ENCODE results near the gene CEP126. TPM values are rescaled to one million over a fixed set of nuclear protein-coding genes. Genes with fewer than 3 reads are reported as not detected.
"Not testable (repeated sequence)": the region's sequence is repeated elsewhere in the genome, so short reads cannot be mapped to it uniquely, and the experiment has no call there.

The CEP126 gene
- polyA plus RNA-seq, 4 donors = 0.45 to 8.3 (median 0.85) TPM

DNA sequence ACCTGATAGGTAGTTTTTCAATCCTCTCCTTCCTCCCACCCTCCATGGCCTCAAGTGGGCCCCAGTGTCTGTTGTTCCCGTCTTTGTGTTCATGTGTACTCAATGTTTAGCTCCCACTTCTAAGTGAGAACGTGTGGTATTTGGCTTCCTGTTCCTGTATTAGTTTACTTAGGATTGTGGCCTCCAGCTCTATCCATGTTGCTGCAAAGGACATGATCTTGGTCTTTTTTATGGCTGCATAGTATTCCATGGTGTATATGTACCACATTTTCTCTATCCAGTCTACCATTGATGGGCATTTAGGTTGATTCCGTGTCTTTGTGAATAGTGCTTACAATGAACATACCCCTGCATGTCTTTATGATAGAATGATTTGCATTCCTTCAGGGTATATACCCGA is 78.4 kb downstream of the CEP126 start:
- Histone ChIP-seq H3K9me3 (ENCODE audit: control insufficient read depth in 2 of 2, insufficient read depth in 1 of 2, low read depth in 1 of 2, low read length in 1 of 2) (no peaks in the 10 kb centered on the region), H3K36me3 (ENCODE audit: control insufficient read depth in 3 of 3, insufficient read depth in 2 of 3, low read depth in 1 of 3, low read length in 3 of 3) (no peaks in the 10 kb centered on the region), H3K4me3 (ENCODE audit: low read depth in 1 of 3, low read length in 3 of 3) (no peak overlapping the region), H3K4me1 (ENCODE audit: control insufficient read depth in 3 of 3, insufficient read depth in 2 of 3, low read depth in 1 of 3, low read length in 2 of 3) (no peaks in the 10 kb centered on the region), H3K27ac (ENCODE audit: low read depth in 1 of 3, low read length in 2 of 3) (no peak overlapping the region), H3K27me3 (ENCODE audit: control insufficient read depth in 3 of 3, insufficient read depth in 3 of 3, low read length in 3 of 3) (no peaks in the 10 kb centered on the region)
- FAIRE-seq (no peak), DNase-seq (no peak)
- WGBS, 3 donors = 87 to 90% (median 88%) methylated on average over 4 of the region's 4 CpGs

DNA sequence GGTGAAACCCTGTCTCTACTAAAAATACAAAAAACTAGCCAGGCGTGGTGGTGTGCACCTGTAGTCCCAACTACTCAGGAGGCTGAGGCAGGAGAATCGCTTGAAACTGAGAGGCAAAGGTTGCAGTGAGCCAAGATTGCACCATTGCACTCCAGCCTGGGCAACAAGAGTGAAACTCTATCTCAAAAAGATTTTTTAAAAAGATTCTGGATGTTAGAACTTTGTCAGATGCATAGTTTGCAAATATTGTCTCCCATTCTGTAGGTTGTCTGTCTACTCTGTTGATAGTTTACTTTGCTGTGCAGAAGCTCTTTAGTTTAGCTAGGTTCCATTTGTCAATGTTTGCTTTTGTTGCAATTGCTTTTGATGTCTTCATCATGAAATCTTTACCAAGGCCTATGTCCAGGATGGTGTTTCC is 79.3 kb downstream of the CEP126 start:
- not testable (repeated sequence) for H3K4me1 ChIP-seq (ENCODE audit: control insufficient read depth in 3 of 3, insufficient read depth in 2 of 3, low read depth in 1 of 3, low read length in 2 of 3); DNase-seq; FAIRE-seq; H3K27me3 ChIP-seq (ENCODE audit: control insufficient read depth in 3 of 3, insufficient read depth in 3 of 3, low read length in 3 of 3); H3K9me3 ChIP-seq (ENCODE audit: control insufficient read depth in 2 of 2, insufficient read depth in 1 of 2, low read depth in 1 of 2, low read length in 1 of 2); H3K36me3 ChIP-seq (ENCODE audit: control insufficient read depth in 3 of 3, insufficient read depth in 2 of 3, low read depth in 1 of 3, low read length in 3 of 3); H3K4me3 ChIP-seq (ENCODE audit: low read depth in 1 of 3, low read length in 3 of 3); H3K27ac ChIP-seq (ENCODE audit: low read depth in 1 of 3, low read length in 2 of 3)
- WGBS, 3 donors = 71 to 87% (median 87%) methylated on average over 2 of the region's 2 CpGs

DNA sequence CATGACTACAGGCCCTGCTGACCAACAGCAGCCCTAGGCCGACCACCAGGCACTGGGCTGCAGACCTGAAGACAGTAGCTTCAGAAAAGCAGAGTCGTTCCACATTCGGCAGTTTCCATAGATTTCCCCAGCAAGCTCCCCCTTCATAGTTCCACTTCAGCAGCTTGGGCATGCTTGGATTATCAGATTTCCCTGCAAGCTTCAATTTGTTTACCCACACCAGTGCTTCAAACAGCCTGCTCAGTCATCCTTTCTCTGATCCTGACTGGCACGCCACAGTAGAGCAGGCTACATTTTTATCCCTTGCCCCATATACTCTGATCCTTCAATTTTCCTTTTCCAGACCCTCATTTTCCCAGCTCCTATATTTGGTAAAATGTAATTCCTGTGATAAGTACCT is 81.3 kb downstream of the CEP126 start:
- no peak overlapping the region for H3K4me3 ChIP-seq (ENCODE audit: low read depth in 1 of 3, low read length in 3 of 3)
- FAIRE-seq (no peak), DNase-seq (no peak)
- 81 to 94% (median 94%) methylated on average over 4 of the region's 4 CpGs for WGBS, 3 donors
- H3K36me3 ChIP-seq (ENCODE audit: control insufficient read depth in 3 of 3, insufficient read depth in 2 of 3, low read depth in 1 of 3, low read length in 3 of 3) = no peaks in the 10 kb centered on the region
- no peaks in the 10 kb centered on the region for H3K27me3 ChIP-seq (ENCODE audit: control insufficient read depth in 3 of 3, insufficient read depth in 3 of 3, low read length in 3 of 3)
- H3K4me1 ChIP-seq (ENCODE audit: control insufficient read depth in 3 of 3, insufficient read depth in 2 of 3, low read depth in 1 of 3, low read length in 2 of 3) = no peaks in the 10 kb centered on the region
- no peak overlapping the region for H3K27ac ChIP-seq (ENCODE audit: low read depth in 1 of 3, low read length in 2 of 3)
- H3K9me3 ChIP-seq (ENCODE audit: control insufficient read depth in 2 of 2, insufficient read depth in 1 of 2, low read depth in 1 of 2, low read length in 1 of 2) = no peaks in the 10 kb centered on the region

DNA sequence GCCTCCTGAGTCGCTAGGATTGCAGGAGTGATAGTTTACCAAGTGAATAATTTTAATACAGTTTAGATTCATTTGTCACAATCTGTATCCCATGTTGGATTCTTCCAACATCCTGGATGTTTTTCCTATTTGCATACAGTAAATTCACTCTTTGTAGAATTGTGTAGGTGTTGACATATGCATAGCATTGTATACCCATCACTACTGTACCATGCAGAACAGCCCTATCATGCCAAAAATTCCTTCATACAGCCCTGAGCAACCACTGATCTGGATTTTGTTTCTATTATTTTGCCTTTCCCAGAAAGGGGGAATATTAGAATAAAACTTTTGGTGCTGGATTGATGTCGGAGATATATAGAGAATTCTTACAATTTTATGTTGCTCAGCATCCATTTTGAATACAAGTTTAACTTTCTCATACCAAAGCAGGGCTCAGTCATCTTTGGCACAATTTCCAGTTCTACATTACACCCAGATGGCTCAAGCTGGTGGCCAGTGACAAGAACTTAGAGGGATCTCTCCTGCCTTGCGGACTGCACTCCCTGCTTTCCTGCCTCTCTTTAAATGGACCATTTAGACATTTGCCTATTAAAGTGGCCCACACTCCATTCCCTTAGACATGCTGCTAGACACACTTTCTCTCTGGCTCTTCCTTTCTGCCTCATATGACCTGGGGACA is 87.0 kb downstream of the CEP126 start:
- FAIRE-seq (no peak), DNase-seq (no peak)
- no peaks in the 10 kb centered on the region for H3K36me3 ChIP-seq (ENCODE audit: control insufficient read depth in 3 of 3, insufficient read depth in 2 of 3, low read depth in 1 of 3, low read length in 3 of 3)
- 88 to 94% (median 92%) methylated on average over 3 of the region's 3 CpGs for WGBS, 3 donors
- H3K4me1 ChIP-seq (ENCODE audit: control insufficient read depth in 3 of 3, insufficient read depth in 2 of 3, low read depth in 1 of 3, low read length in 2 of 3) = no peaks in the 10 kb centered on the region
- H3K9me3 ChIP-seq (ENCODE audit: control insufficient read depth in 2 of 2, insufficient read depth in 1 of 2, low read depth in 1 of 2, low read length in 1 of 2) = no peaks in the 10 kb centered on the region
- H3K27me3 ChIP-seq (ENCODE audit: control insufficient read depth in 3 of 3, insufficient read depth in 3 of 3, low read length in 3 of 3) = no peaks in the 10 kb centered on the region
- no peak overlapping the region for H3K4me3 ChIP-seq (ENCODE audit: low read depth in 1 of 3, low read length in 3 of 3)
- no peak overlapping the region for H3K27ac ChIP-seq (ENCODE audit: low read depth in 1 of 3, low read length in 2 of 3)

DNA sequence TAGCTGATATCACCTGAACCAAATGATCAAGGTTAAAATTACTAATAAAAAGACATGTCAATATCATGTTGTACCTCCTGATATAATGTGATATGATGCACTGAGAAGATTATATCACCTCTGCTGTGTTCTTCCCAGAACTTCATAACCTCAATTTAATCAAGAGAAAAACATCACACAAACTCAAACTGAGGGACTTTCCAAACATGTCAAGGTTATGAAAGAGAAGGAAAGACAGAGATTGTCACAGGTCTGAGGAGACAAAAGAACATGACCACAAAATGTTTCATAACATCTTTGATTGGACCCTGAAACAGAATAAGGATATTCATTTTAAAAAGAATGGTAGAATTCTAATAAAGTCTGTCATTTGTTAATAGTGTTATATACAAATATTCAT is 89.4 kb downstream of the CEP126 start:
- Histone ChIP-seq H3K27me3 (ENCODE audit: control insufficient read depth in 3 of 3, insufficient read depth in 3 of 3, low read length in 3 of 3) (no peaks in the 10 kb centered on the region), H3K4me3 (ENCODE audit: low read depth in 1 of 3, low read length in 3 of 3) (no peak overlapping the region), H3K4me1 (ENCODE audit: control insufficient read depth in 3 of 3, insufficient read depth in 2 of 3, low read depth in 1 of 3, low read length in 2 of 3) (peaks cover 0 to 3% (median 0%) of the 10 kb centered on the region in 3 donors), H3K36me3 (ENCODE audit: control insufficient read depth in 3 of 3, insufficient read depth in 2 of 3, low read depth in 1 of 3, low read length in 3 of 3) (no peaks in the 10 kb centered on the region), H3K27ac (ENCODE audit: low read depth in 1 of 3, low read length in 2 of 3) (no peak overlapping the region), H3K9me3 (ENCODE audit: control insufficient read depth in 2 of 2, insufficient read depth in 1 of 2, low read depth in 1 of 2, low read length in 1 of 2) (no peaks in the 10 kb centered on the region)
- FAIRE-seq (no peak), DNase-seq (no peak)

DNA sequence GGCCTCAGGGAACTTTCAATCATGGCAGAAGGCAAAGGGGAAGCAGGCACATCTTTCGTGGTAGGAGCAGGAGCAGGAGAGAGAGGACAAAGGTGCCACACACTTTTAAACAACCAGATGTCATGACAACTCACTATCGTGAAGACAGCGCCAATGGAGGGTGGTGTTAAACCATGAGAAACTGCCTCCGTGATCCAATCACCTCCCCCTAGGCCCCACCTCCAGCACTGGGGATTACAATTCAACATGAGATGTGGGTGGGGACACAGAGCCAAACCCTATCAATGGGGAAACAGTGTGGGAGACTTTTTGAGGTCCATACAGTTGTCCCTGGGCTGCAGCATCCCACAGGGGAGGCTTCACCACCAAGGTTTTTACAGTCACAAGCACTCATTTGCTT is 90.5 kb downstream of the CEP126 start:
- no peak overlapping the region for H3K27ac ChIP-seq (ENCODE audit: low read depth in 1 of 3, low read length in 2 of 3)
- FAIRE-seq = no peak
- 81 to 93% (median 84%) methylated on average over 4 of the region's 4 CpGs for WGBS, 3 donors

DNA sequence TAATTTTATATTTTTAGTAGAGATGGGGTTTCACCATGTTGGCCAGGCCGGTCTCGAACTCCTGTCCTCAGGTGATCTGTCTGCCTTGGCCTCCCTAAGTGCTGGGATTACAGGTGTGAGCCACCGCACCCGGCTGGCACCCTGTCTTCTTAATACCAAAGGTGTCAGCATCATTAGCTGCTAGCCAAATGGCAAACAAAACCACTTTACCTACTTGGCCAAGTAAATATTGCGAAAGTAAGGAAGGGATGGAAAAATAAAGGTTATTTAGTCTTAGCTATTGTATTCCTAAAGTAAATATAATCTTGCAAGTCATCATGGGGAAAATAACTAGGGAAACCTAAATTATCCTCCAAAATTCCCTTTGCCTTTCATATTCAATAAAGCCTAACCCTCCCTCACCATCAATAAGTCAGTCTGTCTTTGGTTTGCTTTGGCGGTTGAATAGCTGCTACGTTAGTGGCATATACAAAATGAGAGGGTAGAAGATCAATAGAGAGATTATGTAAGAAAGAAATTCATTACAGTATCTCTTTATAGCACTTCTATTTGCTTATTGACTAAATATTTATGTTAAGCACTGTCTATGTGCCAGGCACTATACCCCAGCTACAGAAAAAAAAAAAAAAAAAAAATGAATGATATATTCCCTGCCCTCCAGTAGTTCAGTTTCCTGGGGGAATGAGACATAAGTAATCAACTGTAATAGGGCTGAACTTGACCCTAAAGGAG is 92.2 kb downstream of the CEP126 start:
- no peaks in the 10 kb centered on the region for H3K27me3 ChIP-seq (ENCODE audit: control insufficient read depth in 3 of 3, insufficient read depth in 3 of 3, low read length in 3 of 3)
- DNase-seq = no peak
- H3K36me3 ChIP-seq (ENCODE audit: control insufficient read depth in 3 of 3, insufficient read depth in 2 of 3, low read depth in 1 of 3, low read length in 3 of 3) = no peaks in the 10 kb centered on the region
- peak overlapping the region in 1 of 3 donors; percentile 69 for H3K27ac ChIP-seq (ENCODE audit: low read depth in 1 of 3, low read length in 2 of 3)
- H3K4me1 ChIP-seq (ENCODE audit: control insufficient read depth in 3 of 3, insufficient read depth in 2 of 3, low read depth in 1 of 3, low read length in 2 of 3) = peaks cover 0 to 12% (median 0%) of the 10 kb centered on the region in 3 donors
- 82 to 86% (median 83%) methylated on average over 7 of the region's 7 CpGs for WGBS, 3 donors
- no peaks in the 10 kb centered on the region for H3K9me3 ChIP-seq (ENCODE audit: control insufficient read depth in 2 of 2, insufficient read depth in 1 of 2, low read depth in 1 of 2, low read length in 1 of 2)
- no peak overlapping the region for H3K4me3 ChIP-seq (ENCODE audit: low read depth in 1 of 3, low read length in 3 of 3)
- FAIRE-seq = no peak

More for the DNA sequence above, 90.5 kb downstream of the CEP126 start:
- Histone ChIP-seq H3K4me3 (ENCODE audit: low read depth in 1 of 3, low read length in 3 of 3) (no peak overlapping the region), H3K9me3 (ENCODE audit: control insufficient read depth in 2 of 2, insufficient read depth in 1 of 2, low read depth in 1 of 2, low read length in 1 of 2) (no peaks in the 10 kb centered on the region), H3K4me1 (ENCODE audit: control insufficient read depth in 3 of 3, insufficient read depth in 2 of 3, low read depth in 1 of 3, low read length in 2 of 3) (peaks cover 0 to 3% (median 0%) of the 10 kb centered on the region in 3 donors), H3K36me3 (ENCODE audit: control insufficient read depth in 3 of 3, insufficient read depth in 2 of 3, low read depth in 1 of 3, low read length in 3 of 3) (no peaks in the 10 kb centered on the region), H3K27me3 (ENCODE audit: control insufficient read depth in 3 of 3, insufficient read depth in 3 of 3, low read length in 3 of 3) (no peaks in the 10 kb centered on the region)
- no peak for DNase-seq

DNA sequence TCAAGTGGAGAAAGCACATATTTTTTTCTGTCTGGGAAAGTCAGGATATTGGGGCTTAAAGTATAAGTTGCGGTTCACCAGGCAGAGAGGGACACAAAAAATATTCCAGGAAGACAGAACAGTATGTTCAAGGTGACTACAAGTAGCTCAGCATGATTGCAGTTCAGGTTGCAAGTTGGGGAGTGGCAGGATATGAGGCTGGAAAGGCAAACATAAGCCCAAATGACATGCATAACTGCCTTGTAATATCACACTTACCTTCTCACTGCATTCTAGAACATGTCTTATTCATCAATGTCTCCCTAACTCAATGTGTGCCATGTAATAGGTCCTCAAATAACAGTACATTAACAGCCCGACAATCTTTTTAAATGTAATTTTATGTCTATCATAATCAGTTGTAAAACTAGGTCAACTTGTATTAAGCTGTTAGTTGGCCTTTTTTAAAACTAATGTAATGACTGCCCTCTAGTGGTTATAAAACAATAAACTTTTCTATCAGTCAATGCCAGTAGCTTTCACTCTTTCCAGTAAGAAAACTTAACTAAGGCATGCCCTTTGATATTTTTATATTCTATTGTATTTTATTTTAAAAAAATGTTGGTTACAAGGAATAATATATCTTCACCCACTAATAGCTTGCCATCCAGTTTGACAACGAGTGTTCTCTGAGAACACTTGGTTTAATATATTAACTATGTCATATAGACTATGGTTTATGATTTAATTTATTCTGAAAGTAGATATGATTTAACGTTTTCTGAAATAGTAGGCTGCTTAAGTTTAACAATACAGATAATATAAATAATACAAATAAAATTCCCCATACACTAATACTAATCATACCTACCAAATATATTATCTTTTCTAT is 93.0 kb downstream of the CEP126 start:
- DNase-seq = peak; percentile 74 to 81
- H3K27ac ChIP-seq (ENCODE audit: low read depth in 1 of 3, low read length in 2 of 3) = peak overlapping the region in 1 of 3 donors; percentile 69
- no peaks in the 10 kb centered on the region for H3K27me3 ChIP-seq (ENCODE audit: control insufficient read depth in 3 of 3, insufficient read depth in 3 of 3, low read length in 3 of 3)
- no peaks in the 10 kb centered on the region for H3K9me3 ChIP-seq (ENCODE audit: control insufficient read depth in 2 of 2, insufficient read depth in 1 of 2, low read depth in 1 of 2, low read length in 1 of 2)
- 12 to 20% (median 19%) methylated on average over 4 of the region's 4 CpGs for WGBS, 3 donors
- FAIRE-seq = peak; percentile 95
- H3K4me3 ChIP-seq (ENCODE audit: low read depth in 1 of 3, low read length in 3 of 3) = no peak overlapping the region
- no peaks in the 10 kb centered on the region for H3K36me3 ChIP-seq (ENCODE audit: control insufficient read depth in 3 of 3, insufficient read depth in 2 of 3, low read depth in 1 of 3, low read length in 3 of 3)
- H3K4me1 ChIP-seq (ENCODE audit: control insufficient read depth in 3 of 3, insufficient read depth in 2 of 3, low read depth in 1 of 3, low read length in 2 of 3) = peaks cover 0 to 12% (median 0%) of the 10 kb centered on the region in 3 donors
